Omental fat pad (tissue), 4 donors: ENCODE measurements around the gene EXOC3. TPM values are rescaled to one million over a fixed set of nuclear protein-coding genes. Genes with fewer than 3 reads are reported as not detected.

Source experiments
- ATAC-seq: fragments of 150-250 bp; one replicate; pipeline ENCODE4 v1.9.1; 2016; ENCODE audit warnings: mild to moderate bottlenecking, moderate library complexity; ENCODE audit not compliant: low FRiP score
- DNase-seq: peaks from one replicate; pipeline ENCODE4 v3.0.0-alpha.2; 2019; ENCODE audit warnings: low spot score
- CTCF ChIP-seq, 3 donors: fragments of 450-650 bp; IDR thresholded peaks; one replicate each; pipeline ENCODE4 v1.5.1; 2016 to 2017; ENCODE audit warnings: antibody characterized with exemption in 3 of 3, mild to moderate bottlenecking in 3 of 3, moderate library complexity in 2 of 3
- total RNA-seq, 4 donors: library from RNA; depleted of rRNA; stranded (reverse); fragments of >200 nt; gene quantifications; one replicate each; pipeline ENCODE4 v1.1.0, GENCODE V29; 2016

The EXOC3 gene
- total RNA-seq, 4 donors from 2014 or later, result 46.0 to 56.1 (median 49.5) TPM

- no peak for ATAC-seq
- no peak for DNase-seq
- no peak for TF ChIP-seq CTCF (IDR thresholded peaks at IDR 0.05)
Measured at GRCh38 chr5:423626-424261, 19.2 kb upstream of the EXOC3 start.

GRCh38 chr5:424301-425110, 18.5 kb upstream of the EXOC3 start:
- DNase-seq (no peak), ATAC-seq (no peak)
- no peak for TF ChIP-seq CTCF (IDR thresholded peaks at IDR 0.05)

GRCh38 chr5:425714-426113, 17.3 kb upstream of the EXOC3 start:
- ATAC-seq, result no peak
- DNase-seq, result no peak
- no peak for TF ChIP-seq CTCF (IDR thresholded peaks at IDR 0.05)

GRCh38 chr5:426392-426976, 16.5 kb upstream of the EXOC3 start:
- no peak for TF ChIP-seq CTCF (IDR thresholded peaks at IDR 0.05)
- DNase-seq (no peak), ATAC-seq (no peak)

GRCh38 chr5:427415-428087, 15.4 kb upstream of the EXOC3 start:
- DNase-seq (no peak), ATAC-seq (no peak)
- TF ChIP-seq CTCF (IDR thresholded peaks at IDR 0.05), result no peak

GRCh38 chr5:428219-428618, 14.8 kb upstream of the EXOC3 start:
- no peak for TF ChIP-seq CTCF (IDR thresholded peaks at IDR 0.05)
- ATAC-seq (no peak), DNase-seq (no peak)
